GM12878 (cell line): ENCODE measurements around the gene SNX33.
"Not testable (repeated sequence)": the region's sequence is repeated elsewhere in the genome, so short reads cannot be mapped to it uniquely, and the experiment has no call there.

Experiments
- ASH2L ChIP-seq: fragments of 300-600, 200-600 bp; sonication (generic); IDR thresholded peaks from 2 replicates; pipeline ENCODE4 v1.6.1; 2017; ENCODE audit warnings: low read depth, mild to moderate bottlenecking, borderline replicate concordance
- CTCF ChIP-seq, 3 experiments: IDR thresholded peaks in 2 of 3; conservative IDR thresholded peaks in 1 of 3; 2 replicates each; pipeline ENCODE4 v1.5.1; 2011; ENCODE audit warnings: low read depth in 3 of 3, low read length in 3 of 3, mild to moderate bottlenecking in 3 of 3, control low read depth in 2 of 3, moderate library complexity in 2 of 3, inconsistent platforms in 1 of 3, mixed read lengths in 1 of 3; ENCODE audit not compliant: control insufficient read depth in 2 of 3, insufficient read depth in 1 of 3; ENCODE audit errors: extremely low read depth in 1 of 3
- JUND ChIP-seq: IDR thresholded peaks from 2 replicates; pipeline ENCODE4 v1.6.1; 2012; ENCODE audit warnings: low read depth, mild to moderate bottlenecking, low read length, improper control_type of control experiment, moderate library complexity
- NRF1 ChIP-seq: conservative IDR thresholded peaks from 2 replicates; pipeline ENCODE4 v1.6.1; 2011; ENCODE audit warnings: mild to moderate bottlenecking, low read depth, low read length, improper control_type of control experiment
- POLR2A ChIP-seq: IDR thresholded peaks from 2 replicates; pipeline ENCODE4 v1.6.1; 2011; ENCODE audit warnings: low read depth, mild to moderate bottlenecking, low read length
- POLR2AphosphoS2 ChIP-seq: IDR thresholded peaks from 2 replicates; pipeline ENCODE4 v1.6.1; 2011; ENCODE audit warnings: low read depth, mild to moderate bottlenecking, low read length, improper control_type of control experiment, moderate library complexity
- POLR2AphosphoS5 ChIP-seq: IDR thresholded peaks from 2 replicates; pipeline ENCODE4 v1.6.1; 2011; ENCODE audit warnings: mild to moderate bottlenecking, low read length, inconsistent platforms
- TCF7 ChIP-seq: IDR thresholded peaks from 2 replicates; pipeline ENCODE4 v1.6.1; 2014; ENCODE audit warnings: antibody characterized with exemption, borderline replicate concordance
- WRNIP1 ChIP-seq: IDR thresholded peaks from 2 replicates; pipeline ENCODE4 v1.6.1; 2011; ENCODE audit warnings: low read depth, low read length, improper control_type of control experiment, borderline replicate concordance
- ZBTB33 ChIP-seq: fragments of 450-650 bp; IDR thresholded peaks from 2 replicates; pipeline ENCODE4 v1.6.1; 2017; ENCODE audit warnings: mild to moderate bottlenecking

GRCh38 chr15:75692311-75692710, 44.6 kb downstream of the SNX33 start:
- not testable (repeated sequence) for TF ChIP-seq POLR2AphosphoS5; CTCF (IDR thresholded peaks at IDR 0.05 in 2 of 3, conservative IDR thresholded peaks at IDR 0.05 in 1 of 3; ENCODE audit: control insufficient read depth in 2 of 3, extremely low read depth in 1 of 3, insufficient read depth in 1 of 3, low read depth in 3 of 3, low read length in 3 of 3); WRNIP1; ZBTB33; POLR2A; TCF7; JUND; NRF1; POLR2AphosphoS2; ASH2L
